Liver (tissue), 10 donors: ENCODE data around the gene PPP4R3A. TPM values are rescaled to one million over a fixed set of nuclear protein-coding genes. Genes with fewer than 3 reads are reported as not detected.
"Not testable (repeated sequence)": the region's sequence is repeated elsewhere in the genome, so short reads cannot be mapped to it uniquely, and the experiment has no call there.

Experiments
- DNase-seq: peaks from one replicate; pipeline ENCODE4 v3.0.0-alpha.2; 2017; ENCODE audit warnings: low spot score
- H3K27ac ChIP-seq, 2 donors: one replicate each; pipeline ENCODE4 v1.7.0; 2013; ENCODE audit warnings: inconsistent platforms in 2 of 2, low read length in 2 of 2, control low read depth in 1 of 2, low read depth in 1 of 2, mild to moderate bottlenecking in 1 of 2
- H3K27me3 ChIP-seq, 4 donors: one replicate each; pipeline versions ENCODE4 v1.6.1 to v1.7.0; 2013; ENCODE audit warnings: low read length in 3 of 4, inconsistent platforms in 1 of 4, mild to moderate bottlenecking in 1 of 4, moderate library complexity in 1 of 4; ENCODE audit not compliant: control insufficient read depth in 4 of 4, insufficient read depth in 4 of 4
- H3K36me3 ChIP-seq, 4 donors: one replicate each; pipeline versions ENCODE4 v1.6.1 to v1.7.0; 2013; ENCODE audit warnings: low read length in 3 of 4, mild to moderate bottlenecking in 3 of 4, low read depth in 1 of 4, moderate library complexity in 1 of 4; ENCODE audit not compliant: control insufficient read depth in 4 of 4, insufficient read depth in 3 of 4
- H3K4me1 ChIP-seq, 4 donors: one replicate each; pipeline versions ENCODE4 v1.6.1 to v1.7.0; 2013; ENCODE audit warnings: low read length in 3 of 4, mild to moderate bottlenecking in 3 of 4, moderate library complexity in 1 of 4; ENCODE audit not compliant: control insufficient read depth in 4 of 4, insufficient read depth in 4 of 4
- H3K4me3 ChIP-seq, 3 donors: one replicate each; pipeline versions ENCODE4 v1.6.1 to v1.7.0; 2013; ENCODE audit warnings: low read length in 3 of 3, control low read depth in 1 of 3, low read depth in 1 of 3, mild to moderate bottlenecking in 1 of 3
- H3K9ac ChIP-seq, 2 donors: one replicate each; pipeline ENCODE4 v1.7.0; 2013; ENCODE audit warnings: low read length in 2 of 2, mild to moderate bottlenecking in 2 of 2, moderate library complexity in 2 of 2, control low read depth in 1 of 2, low read depth in 1 of 2
- H3K9me3 ChIP-seq, 4 donors: one replicate each; pipeline versions ENCODE4 v1.6.1 to v1.7.0; 2013; ENCODE audit warnings: low read length in 3 of 4; ENCODE audit not compliant: control insufficient read depth in 4 of 4
- EGR1 ChIP-seq, 2 donors: IDR thresholded peaks; 2 replicates each; pipeline ENCODE4 v1.6.1; 2016 to 2018; ENCODE audit warnings: antibody characterized with exemption in 2 of 2, low read depth in 2 of 2
- FOXA1 ChIP-seq: IDR thresholded peaks from 2 replicates; pipeline ENCODE4 v1.6.1; 2016; ENCODE audit warnings: antibody characterized with exemption
- FOXA2 ChIP-seq: IDR thresholded peaks from 2 replicates; pipeline ENCODE4 v1.6.1; 2016; ENCODE audit warnings: antibody characterized with exemption
- GABPA ChIP-seq, 2 donors: IDR thresholded peaks in 1 of 2; conservative IDR thresholded peaks in 1 of 2; 2 replicates each; pipeline ENCODE4 v1.6.1; 2016; ENCODE audit warnings: antibody characterized with exemption in 2 of 2, mild to moderate bottlenecking in 1 of 2, moderate library complexity in 1 of 2
- HNF4A ChIP-seq, 2 donors: conservative IDR thresholded peaks; 2 replicates each; pipeline ENCODE4 v1.6.1; 2016; ENCODE audit warnings: antibody characterized with exemption in 2 of 2, mild to moderate bottlenecking in 2 of 2
- HNF4G ChIP-seq: IDR thresholded peaks from 2 replicates; pipeline ENCODE4 v1.6.1; 2016; ENCODE audit warnings: antibody characterized with exemption
- JUND ChIP-seq, 2 donors: IDR thresholded peaks; 2 replicates each; pipeline ENCODE4 v1.6.1; 2016; ENCODE audit warnings: antibody characterized with exemption in 2 of 2
- NR2F2 ChIP-seq: IDR thresholded peaks from 2 replicates; pipeline ENCODE4 v1.6.1; 2016; ENCODE audit warnings: antibody characterized with exemption
- RAD21 ChIP-seq, 2 donors: IDR thresholded peaks; 2 replicates each; pipeline ENCODE4 v1.6.1; 2016; ENCODE audit warnings: antibody characterized with exemption in 2 of 2, mild to moderate bottlenecking in 2 of 2
- RXRA ChIP-seq, 2 donors: IDR thresholded peaks; 2 replicates each; pipeline ENCODE4 v1.6.1; 2017 to 2018; ENCODE audit warnings: antibody characterized with exemption in 2 of 2, mild to moderate bottlenecking in 1 of 2
- SP1 ChIP-seq: IDR thresholded peaks from 2 replicates; pipeline ENCODE4 v1.6.1; 2018; ENCODE audit warnings: antibody characterized with exemption, mild to moderate bottlenecking
- TAF1 ChIP-seq: conservative IDR thresholded peaks from 2 replicates; pipeline ENCODE4 v1.6.1; 2016; ENCODE audit warnings: antibody characterized with exemption, mild to moderate bottlenecking
- YY1 ChIP-seq: IDR thresholded peaks from 2 replicates; pipeline ENCODE4 v1.6.1; 2016; ENCODE audit warnings: antibody characterized with exemption, mild to moderate bottlenecking
- WGBS: extraction: QIAGEN DNeasy Blood & Tissue Kit; methylation state at CpG from one replicate; pipeline ENCODE4 v1.1.7; 2013; 5-methylcytosine and 5-hydroxymethylcytosine counted together
- polyA plus RNA-seq, 2 donors: library from polyadenylated mRNA; stranded (reverse) in 1 of 2; unstranded in 1 of 2; fragments of 200-250 nt in 1 of 2; fragments of >200 nt in 1 of 2; fragmentation: Nextera tagmentation in 1 of 2; extraction: Ambion mirVana in 1 of 2; gene quantifications; one replicate each; pipeline versions ENCODE4 v1.2.1 to v1.2.3, GENCODE V29; 2013 to 2015
- small RNA-seq: library from RNA; depleted of rRNA; stranded (forward); fragments of <200 nt; gene quantifications from one replicate; pipeline ENCODE3, GENCODE V24; 2014
- total RNA-seq, 2 donors: library from RNA; depleted of rRNA; stranded (reverse); fragments of >200 nt; gene quantifications; one replicate each; pipeline ENCODE4 v1.2.3, GENCODE V29; 2014
- TF ChIP-seq, protein P1 (sequence below): IDR thresholded peaks from 2 replicates; pipeline ENCODE4 v1.6.1; 2016; ENCODE audit warnings: antibody characterized with exemption, mild to moderate bottlenecking
- TF ChIP-seq, protein P2 (sequence below): IDR thresholded peaks from 2 replicates; pipeline ENCODE4 v1.6.1; 2016; ENCODE audit warnings: antibody characterized with exemption
- TF ChIP-seq, protein P3 (sequence below): fragments of 150-350 bp; IDR thresholded peaks from 2 replicates; pipeline ENCODE4 v1.5.1; 2017; ENCODE audit warnings: improper control_type of control experiment, low read depth, low read length; ENCODE audit not compliant: missing input control
- TF ChIP-seq, protein P4 (sequence below): IDR thresholded peaks from 2 replicates; pipeline ENCODE4 v1.6.1; 2016; ENCODE audit warnings: antibody characterized with exemption
- donor health status: healthy.
- donor health status: healthy.
- donor health status: healthy.
- donor health status: healthy.
- donor health status: healthy.

PPP4R3A gene
- total and polyA plus RNA-seq, 4 donors = 18.7 to 63.3 (median 42.5) TPM

DNA sequence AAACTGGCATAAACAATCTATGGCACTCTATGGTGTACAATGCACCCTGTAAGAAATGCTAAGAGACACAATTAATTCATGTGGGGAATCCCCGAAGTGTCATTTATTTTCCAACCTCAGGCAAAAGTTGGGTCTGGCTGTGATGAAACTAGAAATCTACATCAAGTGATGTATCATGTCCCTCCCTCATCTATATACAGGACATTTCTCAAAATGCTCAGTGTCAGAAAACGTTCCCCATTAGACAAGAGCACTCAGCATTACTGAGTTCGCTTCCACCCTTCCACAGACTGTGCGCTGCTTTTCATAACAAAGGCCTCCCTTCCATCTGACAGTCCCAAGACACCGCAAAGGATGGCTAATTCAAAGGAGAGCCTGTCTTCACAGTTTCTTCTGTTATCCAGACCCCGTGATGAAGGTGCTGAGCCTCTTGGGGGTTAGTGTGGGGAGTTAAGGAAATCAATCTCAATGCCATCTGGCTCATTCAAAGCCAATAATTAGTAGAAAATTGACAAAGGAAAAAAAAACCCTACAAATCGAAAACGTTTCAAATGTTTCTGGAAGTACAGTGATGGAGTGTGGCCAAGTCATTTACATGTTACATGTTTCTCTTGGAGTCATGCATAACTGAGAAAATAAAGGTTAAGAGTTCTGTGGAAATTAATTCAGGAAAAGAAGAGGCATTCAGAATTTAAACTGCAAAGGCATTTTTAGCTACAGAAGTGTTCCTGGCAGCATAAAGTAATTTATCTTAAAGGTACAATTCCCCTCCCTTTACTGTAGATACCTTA lies 100.0 kb downstream of the PPP4R3A start:
- DNase-seq = no peak
- no peak overlapping the region for H3K4me3 ChIP-seq
- peaks cover 0 to 19% (median 12%) of the 10 kb centered on the region in 4 donors for H3K4me1 ChIP-seq
- no peak overlapping the region for H3K27ac ChIP-seq
- TF ChIP-seq SP1 (no peak), RAD21 (IDR thresholded peaks at IDR 0.05) (no peak), FOXA2 (no peak), HNF4G (no peak), NR2F2 (no peak), JUND (IDR thresholded peaks at IDR 0.05) (no peak), GABPA (IDR thresholded peaks at IDR 0.05 in 1 of 2, conservative IDR thresholded peaks at IDR 0.05 in 1 of 2) (no peak), FOXA1 (no peak), YY1 (no peak), EGR1 (IDR thresholded peaks at IDR 0.05; ENCODE audit: low read depth in 2 of 2) (no peak), RXRA (IDR thresholded peaks at IDR 0.05) (no peak), TAF1 (no peak), HNF4A (conservative IDR thresholded peaks at IDR 0.05) (no peak)
- TF ChIP-seq, protein P1, sequence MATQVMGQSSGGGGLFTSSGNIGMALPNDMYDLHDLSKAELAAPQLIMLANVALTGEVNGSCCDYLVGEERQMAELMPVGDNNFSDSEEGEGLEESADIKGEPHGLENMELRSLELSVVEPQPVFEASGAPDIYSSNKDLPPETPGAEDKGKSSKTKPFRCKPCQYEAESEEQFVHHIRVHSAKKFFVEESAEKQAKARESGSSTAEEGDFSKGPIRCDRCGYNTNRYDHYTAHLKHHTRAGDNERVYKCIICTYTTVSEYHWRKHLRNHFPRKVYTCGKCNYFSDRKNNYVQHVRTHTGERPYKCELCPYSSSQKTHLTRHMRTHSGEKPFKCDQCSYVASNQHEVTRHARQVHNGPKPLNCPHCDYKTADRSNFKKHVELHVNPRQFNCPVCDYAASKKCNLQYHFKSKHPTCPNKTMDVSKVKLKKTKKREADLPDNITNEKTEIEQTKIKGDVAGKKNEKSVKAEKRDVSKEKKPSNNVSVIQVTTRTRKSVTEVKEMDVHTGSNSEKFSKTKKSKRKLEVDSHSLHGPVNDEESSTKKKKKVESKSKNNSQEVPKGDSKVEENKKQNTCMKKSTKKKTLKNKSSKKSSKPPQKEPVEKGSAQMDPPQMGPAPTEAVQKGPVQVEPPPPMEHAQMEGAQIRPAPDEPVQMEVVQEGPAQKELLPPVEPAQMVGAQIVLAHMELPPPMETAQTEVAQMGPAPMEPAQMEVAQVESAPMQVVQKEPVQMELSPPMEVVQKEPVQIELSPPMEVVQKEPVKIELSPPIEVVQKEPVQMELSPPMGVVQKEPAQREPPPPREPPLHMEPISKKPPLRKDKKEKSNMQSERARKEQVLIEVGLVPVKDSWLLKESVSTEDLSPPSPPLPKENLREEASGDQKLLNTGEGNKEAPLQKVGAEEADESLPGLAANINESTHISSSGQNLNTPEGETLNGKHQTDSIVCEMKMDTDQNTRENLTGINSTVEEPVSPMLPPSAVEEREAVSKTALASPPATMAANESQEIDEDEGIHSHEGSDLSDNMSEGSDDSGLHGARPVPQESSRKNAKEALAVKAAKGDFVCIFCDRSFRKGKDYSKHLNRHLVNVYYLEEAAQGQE = no peak
- TF ChIP-seq, protein P2, sequence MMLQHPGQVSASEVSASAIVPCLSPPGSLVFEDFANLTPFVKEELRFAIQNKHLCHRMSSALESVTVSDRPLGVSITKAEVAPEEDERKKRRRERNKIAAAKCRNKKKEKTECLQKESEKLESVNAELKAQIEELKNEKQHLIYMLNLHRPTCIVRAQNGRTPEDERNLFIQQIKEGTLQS = no peak
- TF ChIP-seq, protein P3, sequence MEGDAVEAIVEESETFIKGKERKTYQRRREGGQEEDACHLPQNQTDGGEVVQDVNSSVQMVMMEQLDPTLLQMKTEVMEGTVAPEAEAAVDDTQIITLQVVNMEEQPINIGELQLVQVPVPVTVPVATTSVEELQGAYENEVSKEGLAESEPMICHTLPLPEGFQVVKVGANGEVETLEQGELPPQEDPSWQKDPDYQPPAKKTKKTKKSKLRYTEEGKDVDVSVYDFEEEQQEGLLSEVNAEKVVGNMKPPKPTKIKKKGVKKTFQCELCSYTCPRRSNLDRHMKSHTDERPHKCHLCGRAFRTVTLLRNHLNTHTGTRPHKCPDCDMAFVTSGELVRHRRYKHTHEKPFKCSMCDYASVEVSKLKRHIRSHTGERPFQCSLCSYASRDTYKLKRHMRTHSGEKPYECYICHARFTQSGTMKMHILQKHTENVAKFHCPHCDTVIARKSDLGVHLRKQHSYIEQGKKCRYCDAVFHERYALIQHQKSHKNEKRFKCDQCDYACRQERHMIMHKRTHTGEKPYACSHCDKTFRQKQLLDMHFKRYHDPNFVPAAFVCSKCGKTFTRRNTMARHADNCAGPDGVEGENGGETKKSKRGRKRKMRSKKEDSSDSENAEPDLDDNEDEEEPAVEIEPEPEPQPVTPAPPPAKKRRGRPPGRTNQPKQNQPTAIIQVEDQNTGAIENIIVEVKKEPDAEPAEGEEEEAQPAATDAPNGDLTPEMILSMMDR = no peak
- TF ChIP-seq, protein P4, sequence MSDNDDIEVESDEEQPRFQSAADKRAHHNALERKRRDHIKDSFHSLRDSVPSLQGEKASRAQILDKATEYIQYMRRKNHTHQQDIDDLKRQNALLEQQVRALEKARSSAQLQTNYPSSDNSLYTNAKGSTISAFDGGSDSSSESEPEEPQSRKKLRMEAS = no peak
- H3K9ac ChIP-seq = no peak overlapping the region
- H3K36me3 ChIP-seq = peaks cover 0 to 5% (median 1%) of the 10 kb centered on the region in 4 donors
- H3K9me3 ChIP-seq = no peaks in the 10 kb centered on the region
- WGBS = 82% methylated on average over 8 of the region's 8 CpGs
- no peaks in the 10 kb centered on the region for H3K27me3 ChIP-seq

DNA sequence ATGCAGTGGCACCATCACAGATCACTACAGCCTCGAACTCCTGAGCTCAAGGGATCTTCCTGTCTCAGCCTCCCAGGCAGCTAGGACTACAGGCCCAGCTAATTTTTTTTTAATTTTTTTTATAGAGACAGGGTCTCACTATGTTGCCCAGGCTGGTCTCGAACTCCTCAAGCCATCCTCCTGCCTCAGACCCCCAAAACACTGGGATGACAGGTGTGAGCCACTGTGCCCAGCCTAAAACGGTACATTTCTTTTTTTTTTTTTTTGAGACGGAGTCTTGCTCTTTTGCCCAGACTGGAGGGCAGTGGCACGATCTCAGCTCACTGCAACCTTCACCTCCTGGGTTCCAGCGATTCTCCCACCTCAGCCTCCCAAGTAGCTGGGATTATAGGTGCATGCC lies 100.9 kb downstream of the PPP4R3A start:
- not testable (repeated sequence) for H3K4me3 ChIP-seq, DNase-seq, H3K9ac ChIP-seq, H3K27me3 ChIP-seq, H3K36me3 ChIP-seq, H3K9me3 ChIP-seq, H3K27ac ChIP-seq
- 94% methylated on average over 6 of the region's 6 CpGs for WGBS
- H3K4me1 ChIP-seq = peaks cover 0 to 19% (median 12%) of the 10 kb centered on the region in 4 donors

Small RNA genes within 50 kb of the gene (small RNA-seq; reads per million reads assigned to genes)
- not detected for gene AL133373.1

Other genes with a start within 250 kb of the PPP4R3A start
- 10 to 100 TPM in 1 of 2 donors, 1 to 10 TPM in 1; 6.4 to 10.8 TPM for gene CCDC88C, start 92.5 kb downstream of the PPP4R3A start, total RNA-seq
- 1 to 10 TPM; 1.3 to 1.5 TPM for gene CCDC88C, start 92.5 kb downstream of the PPP4R3A start, polyA plus RNA-seq
- under 1 TPM in 1 of 2 donors, not detected in 1; 0.59 TPM for gene CATSPERB, start 221.8 kb upstream of the PPP4R3A start, total RNA-seq
- gene CATSPERB, start 221.8 kb upstream of the PPP4R3A start, polyA plus RNA-seq = under 1 TPM; 0.01 to 0.07 TPM